HG02884 (cell line): ENCODE results near the gene RAB26.
"Not testable (repeated sequence)": the region's sequence is repeated elsewhere in the genome, so short reads cannot be mapped to it uniquely, and the experiment has no call there.

Experiments
- ATAC-seq: cut with Tn5 transposase; IDR thresholded peaks from one replicate; pipeline ENCODE4 v1.9.1; 2021; ENCODE audit warnings: mild to moderate bottlenecking, moderate library complexity; ENCODE audit not compliant: unreplicated experiment

Gene RAB26

GRCh38 chr16:2147981-2148671, at the start of gene RAB26:
TSS of gene RAB26 (plus strand) at chr16:2148625. CDS start at chr16:2148784, 159 bp downstream.
- no peak for ATAC-seq

GRCh38 chr16:2101581-2101980, 46.8 kb upstream of the RAB26 start:
- not testable (repeated sequence) for ATAC-seq

- no peak for ATAC-seq
These were observed 46.0 kb upstream of the RAB26 start for GRCh38 chr16:2102471-2102870.

GRCh38 chr16:2104464-2104863, 44.0 kb upstream of the RAB26 start:
- not testable (repeated sequence) for ATAC-seq

GRCh38 chr16:2105291-2105690, 43.1 kb upstream of the RAB26 start:
- not testable (repeated sequence) for ATAC-seq

- not testable (repeated sequence) for ATAC-seq
These were observed 42.7 kb upstream of the RAB26 start for GRCh38 chr16:2105769-2106168.

GRCh38 chr16:2106211-2106610, 42.2 kb upstream of the RAB26 start:
- not testable (repeated sequence) for ATAC-seq

- ATAC-seq: not testable (repeated sequence)
These were observed 41.2 kb upstream of the RAB26 start for GRCh38 chr16:2107121-2107790.

- ATAC-seq: not testable (repeated sequence)
These were observed 40.7 kb upstream of the RAB26 start for GRCh38 chr16:2107791-2108125.

GRCh38 chr16:2108446-2109270, 39.8 kb upstream of the RAB26 start:
- ATAC-seq: not testable (repeated sequence)

GRCh38 chr16:2109271-2109580, 39.2 kb upstream of the RAB26 start:
- ATAC-seq: not testable (repeated sequence)

GRCh38 chr16:2109872-2110271, 38.6 kb upstream of the RAB26 start:
- ATAC-seq: not testable (repeated sequence)

GRCh38 chr16:2110332-2111008, 38.0 kb upstream of the RAB26 start:
- not testable (repeated sequence) for ATAC-seq

- not testable (repeated sequence) for ATAC-seq
These were observed 37.4 kb upstream of the RAB26 start for GRCh38 chr16:2111009-2111353.

- ATAC-seq: not testable (repeated sequence)
These were observed 36.8 kb upstream of the RAB26 start for GRCh38 chr16:2111412-2112335.

GRCh38 chr16:2112539-2113106, 35.8 kb upstream of the RAB26 start:
- not testable (repeated sequence) for ATAC-seq

GRCh38 chr16:2114225-2114624, 34.2 kb upstream of the RAB26 start:
- ATAC-seq: not testable (repeated sequence)

- ATAC-seq: not testable (repeated sequence)
These were observed 33.4 kb upstream of the RAB26 start for GRCh38 chr16:2114885-2115590.

GRCh38 chr16:2115591-2115973, 32.8 kb upstream of the RAB26 start:
- no peak for ATAC-seq
